SK-N-SH (cell line): ENCODE results near the gene FREY1. TPM values are rescaled to one million over a fixed set of nuclear protein-coding genes. Genes with fewer than 3 reads are reported as not detected.
A peak's percentile ranks its signal among the peaks of the same experiment; 100 is the strongest.

Experiments
- CTCF ChIA-PET: fragments of 300-600, 350-600 bp; formaldehyde crosslinking; extraction: SDS; loops from one replicate; lab custom pipeline; 2021; lab: Yijun Ruan, JAX
- POLR2A ChIA-PET: fragments of 350-600 bp; sonication (Branson Sonifier 250); formaldehyde crosslinking; extraction: SDS; loops from one replicate; lab custom pipeline; 2020; ENCODE audit warnings: antibody characterized with exemption, inconsistent platforms; lab: Yijun Ruan, JAX
- DNase-seq: peaks from one replicate; pipeline ENCODE4 v3.0.0; 2012
- H2AFZ ChIP-seq: fragments of 200-600 bp; sonication (generic); 2 replicates; pipeline ENCODE4 v1.8.1; 2016; ENCODE audit warnings: antibody characterized with exemption, mild to moderate bottlenecking, low read depth
- H3F3A ChIP-seq: fragments of 200-600 bp; sonication (generic); replicated peaks from 2 replicates; pipeline ENCODE3; 2016; ENCODE audit warnings: antibody characterized with exemption, mild to moderate bottlenecking; ENCODE audit not compliant: insufficient read depth
- H3K27ac ChIP-seq, 2 experiments: fragments of 200-500 bp in 1 of 2; fragments of 200-600 bp in 1 of 2; sonication (Bioruptor generic) in 1 of 2; sonication (generic), shearing (Covaris generic) in 1 of 2; 2 replicates each; pipeline versions ENCODE4 v1.5.1 to v1.6.1; 2014 to 2016; ENCODE audit warnings: low read depth in 2 of 2, inconsistent platforms in 1 of 2, low read length in 1 of 2, mild to moderate bottlenecking in 1 of 2, mixed read lengths in 1 of 2
- H3K27me3 ChIP-seq: fragments of 200-600 bp; sonication (generic), shearing (Covaris generic); 2 replicates; pipeline ENCODE4 v1.6.1; 2016; ENCODE audit warnings: mixed run types; ENCODE audit not compliant: insufficient read depth
- H3K36me3 ChIP-seq, 2 experiments: fragments of 200-500 bp in 1 of 2; fragments of 200-600 bp in 1 of 2; sonication (Bioruptor generic) in 1 of 2; sonication (generic) in 1 of 2; replicated peaks in 1 of 2; 2 replicates each; pipeline versions ENCODE3 to v1.5.1; 2014 to 2016; ENCODE audit warnings: low read length in 1 of 2, mild to moderate bottlenecking in 1 of 2; ENCODE audit not compliant: insufficient read depth in 2 of 2, control insufficient read depth in 1 of 2
- H3K4me1 ChIP-seq, 2 experiments: fragments of 200-500 bp in 1 of 2; fragments of 200-600 bp in 1 of 2; sonication (Bioruptor generic) in 1 of 2; sonication (generic), shearing (Covaris generic) in 1 of 2; 2 replicates each; pipeline versions ENCODE4 v1.5.1 to v1.6.1; 2014 to 2016; ENCODE audit warnings: low read depth in 1 of 2, low read length in 1 of 2, mixed run types in 1 of 2; ENCODE audit not compliant: insufficient read depth in 2 of 2, control insufficient read depth in 1 of 2
- H3K4me2 ChIP-seq: fragments of 200-600 bp; sonication (generic), shearing (Covaris generic); 2 replicates; pipeline ENCODE4 v1.6.1; 2017; ENCODE audit warnings: mixed run types
- H3K4me3 ChIP-seq, 2 experiments: fragments of 200-500 bp in 1 of 2; fragments of 200-600 bp in 1 of 2; sonication (Bioruptor generic) in 1 of 2; sonication (generic), shearing (Covaris generic) in 1 of 2; 2 replicates each; pipeline versions ENCODE4 v1.5.1 to v1.8.1; 2014 to 2016; ENCODE audit warnings: low read depth in 2 of 2, inconsistent platforms in 1 of 2, low read length in 1 of 2, mild to moderate bottlenecking in 1 of 2, mixed read lengths in 1 of 2, moderate library complexity in 1 of 2
- H3K79me2 ChIP-seq: fragments of 200-600 bp; sonication (generic); 2 replicates; pipeline ENCODE4 v1.8.1; 2017; ENCODE audit warnings: mild to moderate bottlenecking; ENCODE audit not compliant: insufficient read depth
- H3K9ac ChIP-seq: fragments of 200-600 bp; sonication (generic); 2 replicates; pipeline ENCODE4 v1.6.1; 2017; ENCODE audit warnings: mixed run types
- H3K9me2 ChIP-seq: fragments of 200-600 bp; sonication (generic); 2 replicates; pipeline ENCODE4 v1.6.1; 2017; ENCODE audit warnings: mixed run types
- H3K9me3 ChIP-seq: fragments of 200-600 bp; sonication (generic); 2 replicates; pipeline ENCODE4 v1.6.1; 2017; ENCODE audit warnings: mixed run types, mild to moderate bottlenecking, moderate library complexity
- H4K20me1 ChIP-seq: fragments of 200-600 bp; sonication (generic); 2 replicates; pipeline ENCODE4 v1.6.1; 2017; ENCODE audit warnings: mild to moderate bottlenecking, mixed run types; ENCODE audit not compliant: insufficient read depth
- CHD2 ChIP-seq: fragments of 150-350 bp; IDR thresholded peaks from 2 replicates; pipeline ENCODE4 v1.6.1; 2018; ENCODE audit warnings: low read length; ENCODE audit not compliant: partially characterized antibody
- CTCF ChIP-seq: fragments of 200-600 bp; sonication (generic); IDR thresholded peaks from 2 replicates; pipeline ENCODE4 v1.6.1; 2017; ENCODE audit warnings: antibody characterized with exemption, mild to moderate bottlenecking, moderate library complexity
- EP300 ChIP-seq, 2 experiments: IDR thresholded peaks; 2 replicates each; pipeline versions ENCODE4 v1.4.0 to v1.6.1; 2012; ENCODE audit warnings: borderline replicate concordance in 1 of 2, low read depth in 1 of 2, low read length in 1 of 2
- FOSL2 ChIP-seq: IDR thresholded peaks from 2 replicates; pipeline ENCODE4 v1.4.0; 2012; ENCODE audit warnings: low read depth, mild to moderate bottlenecking, moderate library complexity, borderline replicate concordance
- FOXJ3 ChIP-seq: sonication (generic); formaldehyde crosslinking; IDR thresholded peaks from 2 replicates; pipeline ENCODE4 v1.5.1; 2020; ENCODE audit warnings: mild to moderate bottlenecking, missing genetic modification reagents
- GABPA ChIP-seq: IDR thresholded peaks from 2 replicates; pipeline ENCODE4 v1.4.0; 2012; ENCODE audit warnings: low read depth, mild to moderate bottlenecking
- GATA2 ChIP-seq: sonication (generic); formaldehyde crosslinking; IDR thresholded peaks from 2 replicates; pipeline ENCODE4 v1.5.0; 2020; ENCODE audit warnings: mild to moderate bottlenecking, missing genetic modification reagents
- IRF3 ChIP-seq: fragments of 150-350 bp; IDR thresholded peaks from 2 replicates; pipeline ENCODE4 v1.6.1; 2016; ENCODE audit warnings: mild to moderate bottlenecking, low read depth, low read length
- JUND ChIP-seq: IDR thresholded peaks from 2 replicates; pipeline ENCODE4 v1.4.0; 2012
- MEF2A ChIP-seq: IDR thresholded peaks from 2 replicates; pipeline ENCODE4 v1.4.0; 2012; ENCODE audit warnings: low read depth, borderline replicate concordance
- MXI1 ChIP-seq: IDR thresholded peaks from 2 replicates; pipeline ENCODE4 v1.6.1; 2012; ENCODE audit warnings: mild to moderate bottlenecking, low read depth, low read length, improper control_type of control experiment
- NFIC ChIP-seq: IDR thresholded peaks from 2 replicates; pipeline ENCODE4 v1.4.0; 2012; ENCODE audit warnings: borderline replicate concordance
- POLR2AphosphoS5 ChIP-seq: IDR thresholded peaks from 2 replicates; pipeline ENCODE4 v1.6.1; 2012; ENCODE audit warnings: low read depth, low read length
- RCOR1 ChIP-seq: fragments of 150-350 bp; IDR thresholded peaks from 2 replicates; pipeline ENCODE4 v1.6.1; 2017; ENCODE audit warnings: antibody characterized with exemption, low read length
- REST ChIP-seq: IDR thresholded peaks from 2 replicates; pipeline ENCODE4 v1.6.1; 2012; ENCODE audit warnings: mild to moderate bottlenecking, low read depth, low read length, moderate library complexity
- RFX5 ChIP-seq: IDR thresholded peaks from 2 replicates; pipeline ENCODE4 v1.6.1; 2012; ENCODE audit warnings: mild to moderate bottlenecking, improper control_type of control experiment, low read length
- TCF12 ChIP-seq: IDR thresholded peaks from 2 replicates; pipeline ENCODE4 v1.4.0; 2012
- TEAD4 ChIP-seq: IDR thresholded peaks from 2 replicates; pipeline ENCODE4 v1.4.0; 2012; ENCODE audit warnings: mild to moderate bottlenecking, borderline replicate concordance; ENCODE audit not compliant: insufficient read depth
- USF1 ChIP-seq: IDR thresholded peaks from 2 replicates; pipeline ENCODE4 v1.4.0; 2012; ENCODE audit warnings: low read depth, borderline replicate concordance
- YY1 ChIP-seq: IDR thresholded peaks from 2 replicates; pipeline ENCODE4 v1.4.0; 2012; ENCODE audit warnings: low read depth, mild to moderate bottlenecking
- WGBS: methylation state at CpG from one replicate; pipeline ENCODE4 v1.1.6; 2017; ENCODE audit warnings: low lambda C conversion rate; 5-methylcytosine and 5-hydroxymethylcytosine counted together
- polyA plus RNA-seq, 3 experiments: library from polyadenylated mRNA; depleted of rRNA; stranded (reverse); fragments of >200 nt; gene quantifications; 2 replicates each; pipeline ENCODE4 v1.2.3, GENCODE V29; 2012
- TF ChIP-seq, protein P1 (sequence below): IDR thresholded peaks from 2 replicates; pipeline ENCODE4; 2012

Gene FREY1
- polyA plus RNA-seq, 1 of the 3 experiments (the other 2 are of a cell fraction), result 0.30 TPM

GRCh38 chr11:45880772-45881570 lies 26.1 kb downstream of the FREY1 start:
- WGBS, result 53% methylated on average over 10 of the region's 15 CpGs
- peak; percentile 74 for TF ChIP-seq CHD2
- TF ChIP-seq IRF3, result no peak
- TF ChIP-seq, protein P1, sequence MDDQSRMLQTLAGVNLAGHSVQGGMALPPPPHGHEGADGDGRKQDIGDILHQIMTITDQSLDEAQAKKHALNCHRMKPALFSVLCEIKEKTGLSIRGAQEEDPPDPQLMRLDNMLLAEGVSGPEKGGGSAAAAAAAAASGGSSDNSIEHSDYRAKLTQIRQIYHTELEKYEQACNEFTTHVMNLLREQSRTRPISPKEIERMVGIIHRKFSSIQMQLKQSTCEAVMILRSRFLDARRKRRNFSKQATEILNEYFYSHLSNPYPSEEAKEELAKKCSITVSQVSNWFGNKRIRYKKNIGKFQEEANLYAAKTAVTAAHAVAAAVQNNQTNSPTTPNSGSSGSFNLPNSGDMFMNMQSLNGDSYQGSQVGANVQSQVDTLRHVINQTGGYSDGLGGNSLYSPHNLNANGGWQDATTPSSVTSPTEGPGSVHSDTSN, result peak; percentile 14; the same call in 1 of the 2 replicates
- TF ChIP-seq TEAD4, result no peak
- TF ChIP-seq NFIC, result peak; percentile 65
- 0 out of 2 replicates have a peak, but pooled peaks have one; percentile 24 for TF ChIP-seq POLR2AphosphoS5
- peak; percentile 74 for TF ChIP-seq TCF12
- TF ChIP-seq MXI1, result peak; percentile 78
- TF ChIP-seq MEF2A, result no peak
- peak; percentile 72; the same call in 1 of the 2 replicates for TF ChIP-seq RCOR1
- no peak for TF ChIP-seq FOSL2
- peak; percentile 29; the same call in 1 of the 2 replicates for TF ChIP-seq FOXJ3 (CRISPR knock-in tag)
- TF ChIP-seq YY1, result no peak
- no peak for TF ChIP-seq CTCF
- TF ChIP-seq REST, result 0 out of 2 replicates have a peak, but pooled peaks have one; percentile 38
- TF ChIP-seq GATA2 (CRISPR knock-in tag), result peak; percentile 67
- no peak for TF ChIP-seq JUND
- peak in 1 of 2 experiments; percentile 82; a peak in 1 of 4 replicates for TF ChIP-seq EP300 (IDR thresholded peaks at IDR 0.05; ENCODE audit: borderline replicate concordance in 1 of 2, low read depth in 1 of 2, low read length in 1 of 2)
- TF ChIP-seq RFX5, result no peak
- no peak for TF ChIP-seq USF1
- no peak for TF ChIP-seq GABPA
- H3K9me3 ChIP-seq, result no peaks in the 10 kb centered on the region
- H3K27me3 ChIP-seq, result no peaks in the 10 kb centered on the region
- H3K9ac ChIP-seq, result no peak overlapping the region
- no peak overlapping the region for H3K4me3 ChIP-seq
- H3K27ac ChIP-seq, result peak overlapping the region; percentile 74 to 97; a peak in 3 of 4 replicates
- POLR2A ChIA-PET, result interaction anchor here (0.9 to 1.8 kb wide), 3 partner anchors 16 to 37 kb away, joined by 4 to 5 read pairs (median 4); partner anchors contain the start of gene PEX16
- H2AFZ ChIP-seq, result no peak overlapping the region
- DNase-seq, result peak; percentile 83
- peaks cover 24% of the 10 kb centered on the region for H4K20me1 ChIP-seq
- H3K79me2 ChIP-seq, result no peaks in the 10 kb centered on the region
- no peaks in the 10 kb centered on the region for H3K9me2 ChIP-seq
- H3F3A ChIP-seq, result peaks cover 12% of the 10 kb centered on the region
- H3K4me1 ChIP-seq, result peaks cover 24 to 51% of the 10 kb centered on the region in 2 experiments
- H3K4me2 ChIP-seq, result peak overlapping the region; percentile 31; the same call in 1 of the 2 replicates
- CTCF ChIA-PET, result interaction anchor here (0.8 to 3.7 kb wide), 14 partner anchors 8 to 435 kb away, joined by 3 to 20 read pairs (median 5); no protein-coding TSS in a partner anchor
- H3K36me3 ChIP-seq, result peaks cover 11 to 25% of the 10 kb centered on the region in 2 experiments
